Measurements from ENCODE around the gene TMEM51. TPM values are rescaled to one million over a fixed set of nuclear protein-coding genes. Genes with fewer than 3 reads are reported as not detected.

TMEM51 gene
- total and polyA plus RNA-seq, 9 of the 15 experiments (the other 6 are each of a cell fraction or from before 2014, with no cell fraction given): 0.06 to 1.4 (median 0.58) TPM

- TF ChIP-seq MITF (IDR thresholded peaks at IDR 0.05): no peak
- no peak for TF ChIP-seq CHD4 (IDR thresholded peaks at IDR 0.05; ENCODE audit: insufficient read depth, insufficient replicate concordance, low read depth, low read length, poor library complexity, severe bottlenecking)
- no peak for TF ChIP-seq ZNF445 (CRISPR knock-in tag; IDR thresholded peaks at IDR 0.05; ENCODE audit: low read depth)
- no peak for TF ChIP-seq HINFP (tag; conservative IDR thresholded peaks at IDR 0.05; ENCODE audit: low read depth)
- no peak for TF ChIP-seq HNRNPL (IDR thresholded peaks at IDR 0.05; ENCODE audit: low read depth, low read length)
- no peak for TF ChIP-seq ZNF318 (IDR thresholded peaks at IDR 0.05; ENCODE audit: borderline replicate concordance in 1 of 2, low read depth in 1 of 2)
- TF ChIP-seq ZFP30 (CRISPR knock-in tag; IDR thresholded peaks at IDR 0.05; ENCODE audit: borderline replicate concordance): no peak
- TF ChIP-seq ARID3B (CRISPR knock-in tag; IDR thresholded peaks at IDR 0.05; ENCODE audit: borderline replicate concordance): no peak
- TF ChIP-seq ZNF444 (CRISPR knock-in tag; IDR thresholded peaks at IDR 0.05): no peak
- TF ChIP-seq TOE1 (IDR thresholded peaks at IDR 0.05; ENCODE audit: borderline replicate concordance): no peak
- no peak for TF ChIP-seq TOE1 (CRISPR knock-in tag; IDR thresholded peaks at IDR 0.05; ENCODE audit: borderline replicate concordance, low read depth)
- TF ChIP-seq GTF2E2 (tag; IDR thresholded peaks at IDR 0.05): no peak
Observed at GRCh38 chr1:15177710-15178166, 24.2 kb downstream of the TMEM51 start (continued).
